Endothelial cell (in vitro differentiated cells): ENCODE measurements around the gene ADAR. TPM values are rescaled to one million over a fixed set of nuclear protein-coding genes. Genes with fewer than 3 reads are reported as not detected.
A peak's percentile ranks its signal among the peaks of the same experiment; 100 is the strongest.

Experiments
- DNase-seq: peaks from one replicate; pipeline ENCODE4 v3.0.0; 2021; ENCODE audit warnings: low spot score
- H3K27ac Mint-ChIP-seq: one replicate; pipeline ENCODE4 v1.8.0; 2021; ENCODE audit warnings: mixed read lengths, inconsistent platforms; ENCODE audit not compliant: unreplicated experiment
- H3K27me3 Mint-ChIP-seq: one replicate; pipeline ENCODE4 v1.8.0; 2021; ENCODE audit warnings: mild to moderate bottlenecking, moderate library complexity, mixed read lengths, inconsistent platforms; ENCODE audit not compliant: unreplicated experiment
- H3K36me3 Mint-ChIP-seq: one replicate; pipeline ENCODE4 v1.8.0; 2021; ENCODE audit warnings: mild to moderate bottlenecking, low read depth, mixed read lengths, inconsistent platforms; ENCODE audit not compliant: unreplicated experiment
- H3K4me1 Mint-ChIP-seq: one replicate; pipeline ENCODE4 v1.8.0; 2021; ENCODE audit warnings: mild to moderate bottlenecking, mixed read lengths, inconsistent platforms; ENCODE audit not compliant: unreplicated experiment
- H3K4me3 Mint-ChIP-seq: one replicate; pipeline ENCODE4 v1.8.0; 2021; ENCODE audit warnings: mild to moderate bottlenecking, mixed read lengths, inconsistent platforms; ENCODE audit not compliant: unreplicated experiment
- H3K9me3 Mint-ChIP-seq: one replicate; pipeline ENCODE4 v1.8.0; 2021; ENCODE audit warnings: mixed read lengths, inconsistent platforms; ENCODE audit not compliant: unreplicated experiment
- total RNA-seq: library from RNA; stranded (reverse); fragmentation: NEBNext Ultra II Directional; extraction: Animal tissue kit (Norgen Biotek cat#: 25700); gene quantifications from one replicate; pipeline ENCODE4 v1.2.1, GENCODE V29; 2021; ENCODE audit not compliant: unreplicated experiment
- TF ChIP-seq, protein P1 (sequence below): fragments of 200-600 bp; sonication (generic); IDR thresholded peaks from one replicate; pipeline ENCODE4 v1.5.0; 2021; ENCODE audit warnings: antibody characterized with exemption; ENCODE audit not compliant: unreplicated experiment

Gene ADAR
- total RNA-seq, 1 donor from 2014 or later = 156 TPM

DNA sequence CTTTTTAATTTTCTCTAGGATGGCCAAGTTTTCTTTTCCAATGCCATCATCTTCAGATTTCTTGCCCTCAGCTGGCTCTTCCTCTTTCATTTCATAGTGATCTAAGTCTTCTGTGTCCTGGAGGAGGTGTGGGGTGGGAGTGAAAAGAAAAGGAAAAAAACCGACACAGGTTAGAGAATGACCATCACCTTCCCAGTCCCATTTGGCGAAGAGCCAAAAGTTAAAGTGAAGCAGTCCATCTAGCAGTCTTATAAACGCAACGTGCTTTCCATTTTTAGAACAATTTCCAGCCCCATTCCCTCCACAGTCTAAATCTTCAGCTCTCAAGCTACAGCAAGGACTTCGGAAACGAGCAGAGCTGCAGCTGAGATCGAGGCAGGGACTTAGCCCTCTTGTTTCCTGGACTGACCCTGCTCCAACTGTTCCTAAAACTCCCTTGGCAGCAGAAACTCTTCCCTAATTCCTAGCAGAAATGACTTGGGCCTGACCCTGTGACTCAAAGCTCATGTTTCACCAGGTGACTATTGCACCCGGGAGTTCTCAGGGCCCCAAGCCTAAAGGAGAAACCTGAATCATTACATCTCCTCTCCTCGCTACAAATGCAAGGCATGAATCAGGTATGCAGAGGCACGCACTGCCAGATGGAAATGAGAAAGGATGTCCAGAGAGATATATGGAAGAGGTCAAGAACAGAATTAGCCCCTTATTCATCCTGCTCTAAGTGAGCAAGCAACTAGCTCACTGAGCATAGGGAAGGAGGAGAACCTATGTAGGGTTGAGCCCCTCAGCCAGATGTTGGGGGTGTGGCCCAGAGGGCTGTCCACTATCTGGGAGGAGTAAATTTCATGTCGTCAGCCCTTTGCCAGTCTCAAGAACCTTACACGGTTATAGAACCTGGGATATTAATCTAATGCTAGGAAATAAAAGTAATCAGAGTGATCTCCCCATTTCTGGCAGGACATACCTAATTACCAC lies 54.6 kb downstream of the ADAR start:
- Mint-ChIP-seq H3K27ac (no peak overlapping the region), H3K27me3 (peaks cover 6% of the 10 kb centered on the region)

DNA sequence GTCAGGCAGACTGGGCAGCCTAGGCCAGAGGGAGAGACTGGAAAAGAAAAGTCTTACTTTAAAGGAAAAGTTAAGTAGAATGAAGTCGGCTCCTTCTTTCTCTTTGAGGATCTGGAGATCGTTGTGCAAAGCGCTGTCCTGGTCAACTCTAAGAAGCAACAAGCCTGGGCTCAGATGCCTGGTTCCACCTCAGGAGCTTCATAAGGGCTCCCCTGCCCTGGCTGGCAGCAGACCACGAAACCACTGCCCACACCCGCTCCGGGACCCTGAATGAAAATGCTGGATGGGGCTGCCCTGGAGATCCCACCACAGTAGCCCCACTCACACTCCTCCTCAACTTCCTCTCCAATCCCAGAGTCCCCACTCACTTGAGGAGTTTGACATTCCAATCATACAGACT lies 56.0 kb downstream of the ADAR start:
- H3K36me3 Mint-ChIP-seq = peaks cover 64% of the 10 kb centered on the region
- H3K27ac Mint-ChIP-seq = no peak overlapping the region
- peaks cover 19% of the 10 kb centered on the region for H3K4me1 Mint-ChIP-seq
- no peaks in the 10 kb centered on the region for H3K9me3 Mint-ChIP-seq
- H3K27me3 Mint-ChIP-seq = peaks cover 4% of the 10 kb centered on the region
- TF ChIP-seq, protein P1, sequence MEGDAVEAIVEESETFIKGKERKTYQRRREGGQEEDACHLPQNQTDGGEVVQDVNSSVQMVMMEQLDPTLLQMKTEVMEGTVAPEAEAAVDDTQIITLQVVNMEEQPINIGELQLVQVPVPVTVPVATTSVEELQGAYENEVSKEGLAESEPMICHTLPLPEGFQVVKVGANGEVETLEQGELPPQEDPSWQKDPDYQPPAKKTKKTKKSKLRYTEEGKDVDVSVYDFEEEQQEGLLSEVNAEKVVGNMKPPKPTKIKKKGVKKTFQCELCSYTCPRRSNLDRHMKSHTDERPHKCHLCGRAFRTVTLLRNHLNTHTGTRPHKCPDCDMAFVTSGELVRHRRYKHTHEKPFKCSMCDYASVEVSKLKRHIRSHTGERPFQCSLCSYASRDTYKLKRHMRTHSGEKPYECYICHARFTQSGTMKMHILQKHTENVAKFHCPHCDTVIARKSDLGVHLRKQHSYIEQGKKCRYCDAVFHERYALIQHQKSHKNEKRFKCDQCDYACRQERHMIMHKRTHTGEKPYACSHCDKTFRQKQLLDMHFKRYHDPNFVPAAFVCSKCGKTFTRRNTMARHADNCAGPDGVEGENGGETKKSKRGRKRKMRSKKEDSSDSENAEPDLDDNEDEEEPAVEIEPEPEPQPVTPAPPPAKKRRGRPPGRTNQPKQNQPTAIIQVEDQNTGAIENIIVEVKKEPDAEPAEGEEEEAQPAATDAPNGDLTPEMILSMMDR = no peak
- no peak for DNase-seq
- no peak overlapping the region for H3K4me3 Mint-ChIP-seq

More for the DNA sequence above, 54.6 kb downstream of the ADAR start:
- no peak for DNase-seq
- peaks cover 61% of the 10 kb centered on the region for H3K36me3 Mint-ChIP-seq
- H3K4me3 Mint-ChIP-seq = peak overlapping the region; percentile 6
- H3K9me3 Mint-ChIP-seq = no peaks in the 10 kb centered on the region
- H3K4me1 Mint-ChIP-seq = peaks cover 28% of the 10 kb centered on the region
- TF ChIP-seq, protein P1 = no peak

DNA sequence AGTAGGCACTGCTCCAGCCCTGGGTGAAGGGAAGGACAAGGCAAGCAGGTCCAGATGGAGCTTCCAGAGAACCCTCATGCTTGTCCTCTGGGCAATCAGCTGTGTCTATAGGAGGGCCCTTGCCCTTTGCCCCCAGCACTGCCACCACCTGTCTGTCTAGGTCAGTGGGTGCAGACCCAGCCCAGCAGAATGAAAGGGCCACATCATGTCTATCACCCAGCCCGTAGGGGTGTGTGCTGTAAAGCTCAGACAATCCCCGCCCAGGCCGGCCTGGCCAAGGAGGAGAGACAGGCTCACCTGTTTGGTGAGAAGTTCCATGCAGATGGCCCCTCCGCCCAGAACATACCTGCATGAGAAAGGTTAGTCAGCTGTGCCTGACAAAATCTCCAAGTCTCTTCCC lies 56.5 kb downstream of the ADAR start:
- H3K4me1 Mint-ChIP-seq = peaks cover 15% of the 10 kb centered on the region
- H3K27ac Mint-ChIP-seq = no peak overlapping the region
- DNase-seq = no peak
- TF ChIP-seq, protein P1 = no peak
- H3K9me3 Mint-ChIP-seq = no peaks in the 10 kb centered on the region
- H3K4me3 Mint-ChIP-seq = no peak overlapping the region
- peaks cover 64% of the 10 kb centered on the region for H3K36me3 Mint-ChIP-seq
- peaks cover 4% of the 10 kb centered on the region for H3K27me3 Mint-ChIP-seq

DNA sequence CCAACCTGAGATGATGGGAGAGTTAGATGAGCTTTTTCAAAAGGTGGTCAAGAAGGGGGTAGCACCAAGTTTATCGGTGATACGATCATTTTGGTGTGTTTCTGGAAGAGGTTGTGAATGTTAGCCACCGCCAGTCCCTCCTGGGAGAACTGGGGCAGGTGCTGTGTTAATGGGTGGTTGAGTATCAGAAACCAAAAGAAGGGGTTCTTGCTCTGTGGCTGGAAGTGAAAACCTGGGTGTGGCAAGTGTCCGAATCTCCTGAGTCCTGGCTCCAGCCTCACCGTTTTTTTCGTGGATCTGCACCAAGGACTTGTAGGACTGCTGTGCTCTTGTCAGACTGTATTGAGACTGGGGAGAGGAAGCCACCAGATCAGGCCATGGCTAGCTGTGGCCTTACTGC lies 57.3 kb downstream of the ADAR start:
- DNase-seq = no peak
- Mint-ChIP-seq H3K27me3 (peaks cover 4% of the 10 kb centered on the region), H3K27ac (no peak overlapping the region), H3K36me3 (peaks cover 57% of the 10 kb centered on the region), H3K4me1 (peaks cover 7% of the 10 kb centered on the region), H3K9me3 (no peaks in the 10 kb centered on the region), H3K4me3 (peak overlapping the region; percentile 54)
- TF ChIP-seq, protein P1 = no peak

DNA sequence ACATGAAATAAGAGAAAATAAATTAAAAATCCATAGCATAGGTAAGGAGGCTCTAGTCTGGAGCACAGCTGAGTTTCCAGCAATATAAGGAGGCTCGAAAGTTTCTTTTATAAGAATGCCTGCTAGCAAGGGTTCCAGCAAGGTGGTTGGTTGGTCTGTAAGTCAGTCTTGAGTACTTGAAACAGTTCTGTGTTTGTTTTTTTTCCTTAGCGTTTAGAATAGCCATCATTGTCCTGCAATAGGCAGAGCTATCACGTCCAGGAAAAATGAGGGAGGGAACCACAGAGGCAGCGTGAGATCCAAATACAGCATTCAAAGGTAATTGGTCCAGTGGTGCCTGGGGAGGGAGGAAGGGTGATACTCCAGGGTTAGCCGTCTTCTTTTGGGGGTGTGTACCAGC lies 57.9 kb downstream of the ADAR start:
- Mint-ChIP-seq H3K27ac (no peak overlapping the region), H3K4me3 (no peak overlapping the region), H3K27me3 (peaks cover 4% of the 10 kb centered on the region), H3K36me3 (peaks cover 58% of the 10 kb centered on the region), H3K9me3 (no peaks in the 10 kb centered on the region), H3K4me1 (peaks cover 9% of the 10 kb centered on the region)
- DNase-seq = no peak
- TF ChIP-seq, protein P1 = no peak
